Right ventricle myocardium superior (tissue), 1 donor: Measurements from ENCODE around the gene CD33. TPM values are rescaled to one million over a fixed set of nuclear protein-coding genes. Genes with fewer than 3 reads are reported as not detected.
"Not testable (repeated sequence)": the region's sequence is repeated elsewhere in the genome, so short reads cannot be mapped to it uniquely, and the experiment has no call there.

Experiments used
- ATAC-seq: fragments of 200-7000 bp; cut with Tn5 transposase; one replicate; pipeline ENCODE4 v1.9.1; 2020; ENCODE audit warnings: mild to moderate bottlenecking; ENCODE audit not compliant: poor library complexity
- DNase-seq: peaks from one replicate; pipeline ENCODE4 v3.0.0-alpha.2; 2020
- intact Hi-C: fragments of 100-400 bp; cut with DNase I; formaldehyde crosslinking; loops from one replicate; pipeline ENCODE4 v1.11.2; 2022
- total RNA-seq: library from RNA; stranded (reverse); fragmentation: NEBNext Ultra II Directional; extraction: Animal tissue kit (Norgen Biotek cat#: 25700); gene quantifications from one replicate; pipeline ENCODE4 v1.2.1, GENCODE V29; 2021
- donor health status: DM: no; HTN: yes; CAD: no; lungs with severe emphysema.

Gene CD33
- total RNA-seq, 1 donor from 2014 or later: 7.0 TPM

DNA sequence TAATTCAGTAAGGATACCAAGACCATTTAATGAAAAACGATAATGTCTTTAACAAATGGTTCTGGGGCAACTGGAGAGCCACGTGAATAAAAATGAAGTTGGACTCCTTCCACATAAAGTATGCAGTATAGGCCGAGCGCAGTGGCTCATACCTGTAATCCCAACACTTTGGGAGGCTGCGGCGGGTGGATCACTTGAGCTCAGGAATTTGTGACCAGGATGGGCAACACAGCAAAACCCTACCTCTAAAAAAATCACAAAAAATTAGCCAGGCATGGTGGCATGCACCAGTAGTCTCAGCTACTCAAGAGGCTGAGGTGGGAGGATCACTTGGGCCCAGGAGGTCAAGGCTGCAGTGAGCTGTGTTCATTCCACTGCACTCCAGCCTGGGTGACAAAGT is 20.6 kb upstream of the CD33 start:
- no peak for ATAC-seq

DNA sequence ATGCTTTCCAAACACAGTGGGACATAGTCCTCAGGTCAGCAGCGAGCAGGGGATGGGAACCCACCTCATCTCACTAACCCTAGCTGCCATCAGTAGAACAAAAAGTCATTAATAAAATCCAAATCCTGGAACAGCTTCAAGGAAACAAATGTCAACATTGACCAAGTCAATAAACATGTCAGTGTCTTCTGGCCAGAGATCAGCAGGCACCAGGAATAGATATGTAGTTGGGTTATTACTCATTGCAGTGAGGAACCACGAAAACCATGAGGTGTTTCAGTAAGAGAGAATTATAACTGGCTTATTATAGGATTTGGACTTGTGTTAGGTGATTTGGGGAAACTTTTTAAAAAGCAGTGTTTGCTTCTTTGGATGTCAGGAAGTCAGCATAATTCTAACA is 17.1 kb upstream of the CD33 start:
- intact Hi-C loops: no loop called here
- ATAC-seq: no peak
- DNase-seq: no peak

More for the DNA sequence above, 20.6 kb upstream of the CD33 start:
- intact Hi-C loops: no loop called here
- no peak for DNase-seq

DNA sequence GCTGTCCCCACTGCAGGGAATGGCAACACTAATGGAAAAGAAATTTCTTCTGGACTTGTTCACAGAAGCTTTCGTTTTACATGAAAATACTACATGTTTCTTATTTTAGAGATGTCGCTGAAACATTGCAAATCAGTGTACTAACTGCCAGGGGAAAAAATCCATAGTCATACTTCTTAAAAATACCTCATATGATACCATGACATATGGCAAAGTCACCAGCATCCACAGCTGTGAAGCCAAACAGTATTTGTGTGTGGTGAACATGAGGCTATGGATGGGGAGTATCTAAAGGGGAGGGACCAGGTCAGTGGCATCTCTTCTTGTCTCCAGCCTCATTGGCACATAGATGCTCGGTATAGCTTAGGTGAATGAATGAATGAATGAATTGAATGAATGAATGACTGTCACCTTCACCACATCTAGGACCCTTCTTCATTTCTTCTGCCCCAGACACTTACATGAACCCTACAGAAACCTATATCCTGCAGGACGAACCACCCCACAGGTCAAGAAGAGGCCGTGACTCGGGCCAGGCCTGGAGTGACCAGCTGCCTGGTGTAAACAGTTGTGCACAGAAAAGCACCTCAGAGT is 14.6 kb upstream of the CD33 start:
- intact Hi-C loops: no loop called here
- ATAC-seq (no peak), DNase-seq (no peak)

DNA sequence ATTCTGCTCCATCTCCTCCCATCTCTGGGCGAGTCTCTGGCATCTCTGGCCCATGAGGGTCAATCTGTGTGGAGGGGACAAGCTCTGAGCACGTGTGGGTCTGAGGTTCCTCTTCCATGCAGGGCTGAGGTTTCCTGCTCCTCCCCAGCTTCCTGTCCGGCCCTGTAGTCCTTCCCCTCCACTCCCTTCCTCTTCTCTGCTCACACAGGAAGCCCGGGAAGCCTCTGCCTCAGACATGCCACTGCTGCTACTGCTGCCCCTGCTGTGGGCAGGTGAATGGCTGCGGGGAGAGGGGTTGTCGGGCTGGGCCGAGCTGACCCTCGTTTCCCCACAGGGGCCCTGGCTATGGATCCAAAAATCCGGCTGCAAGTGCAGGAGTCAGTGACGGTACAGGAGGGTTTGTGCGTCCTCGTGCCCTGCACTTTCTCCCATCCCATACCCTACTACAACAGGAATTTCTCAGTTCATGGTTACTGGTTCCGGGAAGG is 14.0 kb upstream of the CD33 start:
- DNase-seq (peak; percentile 66), ATAC-seq (peak; percentile 75)
- intact Hi-C loops: not testable (repeated sequence)

DNA sequence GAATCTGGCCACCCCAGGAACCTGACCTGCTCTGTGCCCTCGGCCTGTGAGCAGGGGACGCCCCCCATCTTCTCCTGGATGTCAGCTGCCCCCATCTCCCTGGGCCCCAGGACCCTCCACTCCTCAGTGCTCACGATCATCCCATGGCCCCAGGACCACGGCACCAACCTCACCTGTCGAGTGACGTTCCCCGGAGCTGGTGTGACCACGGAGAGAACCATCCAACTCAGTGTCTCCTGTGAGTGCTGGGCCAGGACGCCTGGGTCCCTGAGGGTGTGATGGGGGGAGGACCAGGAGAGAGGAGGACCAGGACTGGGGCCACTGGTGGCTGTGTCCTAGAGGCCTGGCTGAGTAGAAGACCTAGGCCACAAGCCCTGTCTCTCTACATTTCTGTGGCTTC is 13.0 kb upstream of the CD33 start:
- ATAC-seq: no peak
- no peak for DNase-seq
- intact Hi-C loops: no loop called here

DNA sequence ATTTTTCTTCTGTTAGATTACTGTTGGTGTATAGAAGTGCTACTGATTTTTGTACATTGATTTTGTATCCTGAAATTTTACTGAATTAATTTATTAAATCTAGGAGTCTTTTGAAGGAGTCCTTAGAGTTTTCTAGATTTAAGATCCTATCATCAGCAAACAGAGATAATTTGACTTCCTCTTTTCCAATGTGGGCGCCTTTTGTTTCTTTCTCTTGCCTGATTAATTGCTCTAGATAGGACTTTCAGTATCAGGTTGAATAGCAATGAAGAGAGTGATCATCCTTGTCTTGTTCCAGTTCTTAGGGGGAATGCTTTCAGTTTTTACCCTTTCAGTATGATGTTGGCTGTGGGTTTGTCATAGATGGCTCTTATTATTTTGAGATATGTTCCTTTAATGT is 5.6 kb upstream of the CD33 start:
- DNase-seq: no peak
- ATAC-seq: no peak
- intact Hi-C loops: no loop called here

DNA sequence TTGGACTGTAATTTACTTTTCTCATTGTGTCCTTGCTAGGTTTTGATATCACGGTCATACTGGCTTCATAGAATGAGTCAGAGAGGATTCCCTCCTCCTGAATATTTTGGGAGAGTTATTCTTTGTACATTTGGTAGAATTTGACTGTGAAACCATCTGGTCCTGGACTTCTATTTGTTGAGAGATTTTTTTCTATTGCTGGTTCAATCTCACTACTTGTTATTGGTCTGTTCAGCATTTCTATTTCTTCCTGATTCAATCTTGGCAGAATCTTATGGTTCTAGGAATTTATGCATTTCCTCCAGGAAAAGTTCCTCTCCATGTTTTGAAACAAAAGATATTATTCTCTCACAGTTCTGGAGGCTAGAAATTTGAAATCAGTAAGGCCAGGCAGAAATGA is 4.9 kb upstream of the CD33 start:
- intact Hi-C loops: no loop called here
- no peak for DNase-seq
- ATAC-seq: no peak

DNA sequence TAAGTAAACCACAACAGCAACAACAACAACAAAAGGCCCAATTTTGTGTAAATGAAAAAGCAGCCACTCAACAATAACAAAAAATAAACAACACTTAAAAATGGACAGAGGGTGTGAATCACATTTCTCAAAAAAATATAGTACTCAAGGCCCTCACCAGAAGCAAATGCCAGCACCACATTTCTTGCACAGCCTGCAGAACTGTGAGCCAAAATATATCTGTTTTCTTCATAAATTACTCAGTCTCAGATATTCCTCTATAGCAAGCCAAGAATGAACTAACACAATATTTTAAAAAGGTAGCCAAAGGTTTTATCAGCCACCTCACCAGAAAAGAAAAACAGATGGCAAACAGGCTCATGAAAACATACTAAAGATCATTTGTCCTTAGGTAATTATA is 3.9 kb upstream of the CD33 start:
- intact Hi-C loops: no loop called here
- DNase-seq (no peak), ATAC-seq (no peak)

DNA sequence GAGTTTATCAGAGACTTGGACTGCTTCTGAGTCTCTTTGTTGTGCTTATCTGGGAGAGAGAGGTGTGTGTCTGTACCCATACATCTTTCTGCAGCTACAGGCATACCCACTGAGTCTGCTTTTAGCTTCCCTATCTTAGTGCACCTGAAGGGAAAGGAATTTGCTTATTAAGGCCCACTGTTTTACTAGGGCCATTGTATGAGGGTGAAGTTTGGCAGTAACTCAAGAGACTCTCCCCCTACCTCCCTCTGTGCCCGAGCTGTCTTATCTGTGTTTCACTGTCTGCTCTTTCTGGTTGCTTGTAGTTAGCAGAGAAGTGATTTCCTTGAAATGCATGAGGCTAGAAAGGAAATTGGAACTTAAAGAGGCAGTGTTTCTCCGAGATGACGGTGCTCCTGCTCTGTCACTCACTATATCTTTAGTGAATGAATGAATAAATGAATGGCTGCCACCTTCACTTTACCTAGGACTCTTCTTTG is 678 bp upstream of the CD33 start:
- ATAC-seq: no peak
- no peak for DNase-seq
- intact Hi-C loops: no loop called here

DNA sequence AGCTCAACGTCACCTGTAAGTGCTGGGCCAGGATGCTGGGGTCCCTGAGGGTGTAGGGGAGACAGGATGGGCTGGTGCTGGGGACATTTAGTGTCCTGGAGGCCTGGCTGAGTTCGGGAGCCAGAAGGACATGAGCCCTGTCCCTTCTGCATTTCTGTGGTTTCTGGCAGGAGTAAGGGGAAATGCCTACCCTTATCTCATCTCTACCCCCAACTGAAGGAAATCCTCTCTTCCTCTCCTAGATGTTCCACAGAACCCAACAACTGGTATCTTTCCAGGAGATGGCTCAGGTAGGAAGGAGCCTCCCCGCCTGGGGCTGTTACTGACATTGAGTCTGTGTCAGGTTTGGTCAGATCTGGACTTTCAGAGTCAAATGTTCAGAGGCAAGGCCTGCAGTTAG is 1.2 kb downstream of the CD33 start:
- intact Hi-C loops: no loop called here
- ATAC-seq (no peak), DNase-seq (no peak)

DNA sequence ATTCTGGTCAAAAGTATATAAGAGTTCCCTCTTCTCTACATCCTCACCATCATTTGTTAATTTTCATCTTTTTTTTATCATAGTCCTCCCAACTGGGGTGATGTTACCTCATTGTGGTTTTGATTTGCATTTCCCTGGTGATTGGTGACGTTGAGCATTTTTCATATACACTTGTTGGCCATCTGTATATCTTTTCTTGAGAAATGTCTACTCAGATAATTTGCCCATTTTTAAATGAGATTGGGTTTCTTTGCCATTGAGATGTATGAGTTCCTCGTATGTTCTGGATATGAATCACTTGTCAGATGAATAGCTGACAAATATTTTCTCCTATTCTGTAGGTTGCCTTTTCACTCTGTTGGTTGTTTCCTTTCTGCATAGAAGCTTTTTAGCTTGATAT is 2.4 kb downstream of the CD33 start:
- intact Hi-C loops: no loop called here
- ATAC-seq: no peak
- DNase-seq: no peak

DNA sequence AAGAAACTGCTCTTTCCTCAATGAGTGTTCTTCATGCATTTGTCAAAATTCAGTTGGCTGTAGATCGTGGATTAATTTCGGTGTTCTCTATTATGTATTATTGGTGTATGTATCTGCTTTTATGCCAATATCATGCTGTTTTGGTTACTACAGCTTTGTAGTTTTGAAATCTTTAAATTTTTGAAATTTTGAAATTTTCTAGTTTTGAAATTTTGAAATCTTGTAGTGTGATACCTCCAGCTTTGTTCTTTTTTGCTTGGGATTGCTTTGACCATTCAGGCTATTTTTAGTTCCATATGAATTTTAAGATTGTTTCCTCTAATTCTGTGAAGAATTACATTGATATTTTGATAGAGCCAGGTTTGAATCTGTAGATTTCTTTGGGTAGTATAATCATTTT is 3.1 kb downstream of the CD33 start:
- intact Hi-C loops: no loop called here
- DNase-seq (no peak), ATAC-seq (no peak)

DNA sequence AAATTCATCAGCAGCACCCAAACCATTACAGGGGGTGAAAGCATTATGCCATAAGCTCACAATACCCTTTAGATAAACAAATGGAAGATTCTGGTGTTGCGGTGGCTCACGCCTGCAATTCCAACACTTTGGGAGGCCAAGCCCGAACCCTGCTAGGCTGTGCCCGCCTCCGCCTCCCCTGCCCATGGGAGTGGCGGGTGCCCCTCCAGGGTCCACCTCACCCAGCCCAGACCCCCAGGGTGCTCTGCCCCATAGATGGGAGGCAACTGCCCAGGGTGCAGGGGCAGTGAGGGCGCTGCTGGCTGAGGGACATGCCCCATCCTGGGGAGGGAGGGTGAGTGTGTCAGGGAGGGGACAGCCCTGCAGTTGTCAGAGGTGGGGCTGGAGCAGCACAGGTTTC is 16.0 kb downstream of the CD33 start:
- intact Hi-C loops: no loop called here
- no peak for ATAC-seq
- no peak for DNase-seq

DNA sequence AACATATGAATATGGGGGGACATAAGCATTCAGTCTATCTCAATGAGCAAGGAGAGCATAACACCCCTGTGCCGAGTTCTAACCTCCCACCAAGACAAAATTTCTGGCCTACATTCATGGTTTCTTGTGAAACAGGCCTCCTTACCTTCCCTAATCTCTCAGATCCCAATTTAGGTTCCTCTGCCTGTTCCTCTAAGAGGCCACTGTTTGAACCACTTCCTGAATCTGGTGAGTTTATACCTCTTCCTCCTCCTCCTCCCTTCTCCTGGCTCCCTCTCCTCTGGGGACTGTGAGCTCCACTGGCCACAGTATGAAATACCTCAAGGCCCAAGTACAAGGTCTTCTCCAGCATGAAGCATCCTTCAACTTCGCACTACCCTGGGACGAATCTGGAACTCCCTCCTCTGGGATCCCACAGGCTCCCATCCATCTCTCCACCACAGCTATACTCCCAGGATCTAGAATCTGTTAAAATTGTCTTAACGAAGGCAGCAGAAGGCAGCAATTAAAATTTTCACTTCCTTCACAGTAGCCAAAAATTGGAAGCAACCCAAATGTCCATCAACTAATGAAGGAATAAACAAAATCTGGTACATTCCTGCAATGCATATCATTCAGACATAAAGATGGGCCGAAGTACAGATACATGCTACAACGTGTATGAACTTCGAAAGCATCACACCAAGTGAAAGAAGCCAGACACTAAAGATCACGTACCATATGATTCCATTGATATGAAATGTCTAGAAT is 18.2 kb downstream of the CD33 start:
- intact Hi-C loops: no loop called here
- ATAC-seq: no peak
- no peak for DNase-seq

DNA sequence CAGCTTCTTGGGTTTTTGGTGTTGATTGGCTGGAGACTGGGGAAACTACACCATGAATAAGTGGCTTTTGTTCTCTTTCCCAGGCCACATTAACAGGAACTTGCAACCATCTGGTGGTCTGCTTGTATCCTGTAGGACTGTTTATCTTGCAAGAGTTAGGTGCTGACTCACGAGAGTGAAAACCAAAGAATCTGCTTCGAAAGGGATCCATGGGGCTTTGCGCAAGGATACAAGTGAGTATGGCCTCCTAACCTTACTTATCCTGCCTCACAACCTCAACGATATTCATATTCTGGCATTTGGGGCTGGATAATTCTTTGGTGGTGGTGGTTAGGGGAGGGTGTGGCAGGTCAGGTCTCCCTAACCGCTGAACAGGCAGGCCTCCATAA is 21.3 kb downstream of the CD33 start:
- DNase-seq (no peak), ATAC-seq (no peak)
- intact Hi-C loops: no loop called here

DNA sequence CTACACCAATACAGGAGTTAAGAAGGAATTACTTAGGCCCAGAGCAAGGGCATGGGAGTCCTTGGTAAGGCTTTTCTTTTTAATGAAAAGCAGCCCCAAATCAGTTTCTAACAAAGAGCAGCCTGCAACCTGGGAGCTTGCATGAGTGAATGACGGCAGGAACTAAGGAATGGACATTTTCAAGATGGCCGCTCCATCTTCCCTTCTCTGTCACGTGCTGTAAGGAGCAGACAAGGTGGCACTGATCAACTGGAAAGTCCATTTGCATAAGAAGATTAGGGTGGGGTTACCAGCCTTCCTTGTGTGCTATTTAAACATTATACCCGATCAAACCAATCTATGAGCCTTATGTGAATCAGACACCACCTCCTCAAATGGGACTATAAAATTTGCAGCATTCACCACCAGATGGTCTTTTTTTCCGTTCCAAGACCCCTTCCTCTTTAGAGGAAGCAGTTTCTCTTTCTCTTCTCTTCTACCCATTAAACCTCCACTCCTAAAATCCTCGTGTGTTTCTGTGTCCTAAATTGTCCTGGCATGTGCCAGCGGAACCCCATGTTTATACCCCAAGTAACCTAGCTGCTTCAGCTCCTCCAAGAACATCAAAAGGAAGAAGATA is 23.2 kb downstream of the CD33 start:
- ATAC-seq: no peak

DNA sequence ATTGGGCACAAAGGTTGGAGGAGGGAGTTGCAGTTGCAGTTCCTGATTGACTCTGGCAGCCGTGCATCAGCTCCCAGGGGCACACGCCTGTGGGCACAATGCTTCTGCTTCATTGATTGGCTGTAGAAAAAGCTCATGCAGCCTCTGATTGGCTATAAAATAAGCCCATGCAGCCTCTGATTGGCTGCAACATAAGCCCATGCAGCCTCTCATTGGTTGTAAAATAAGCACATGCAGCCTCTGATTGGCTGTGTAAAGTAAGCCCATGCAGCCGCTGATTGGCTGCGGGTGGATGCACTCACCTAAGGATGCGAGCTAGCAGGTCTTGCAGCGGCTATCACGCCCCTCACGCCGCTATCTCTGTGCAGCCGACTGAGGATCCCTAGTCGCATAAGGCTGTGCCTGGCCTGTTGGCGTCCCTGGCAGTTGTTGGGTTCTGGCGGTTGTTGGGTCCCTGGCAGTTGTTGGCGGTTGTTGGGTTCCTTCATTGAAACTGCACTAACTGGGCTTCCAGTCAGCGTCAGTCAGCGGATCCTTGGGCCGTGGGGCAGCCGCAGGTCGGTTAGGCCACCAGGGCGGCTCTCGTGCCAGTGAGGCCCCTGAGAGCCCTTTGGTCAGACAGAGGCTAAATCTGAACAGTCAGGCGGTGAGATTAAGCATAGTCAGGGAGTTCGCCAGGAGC is 26.0 kb downstream of the CD33 start, which contains the start of gene SIGLECL1:
Gene SIGLECL1, plus strand, starts transcription at position 295 of the 682 bp plus-strand sequence. CDS start 12,993 bp downstream, outside the sequence.
- no peak for ATAC-seq
- intact Hi-C loops: no loop called here
- no peak for DNase-seq

More for the DNA sequence above, 23.2 kb downstream of the CD33 start:
- intact Hi-C loops: no loop called here
- no peak for DNase-seq

DNA sequence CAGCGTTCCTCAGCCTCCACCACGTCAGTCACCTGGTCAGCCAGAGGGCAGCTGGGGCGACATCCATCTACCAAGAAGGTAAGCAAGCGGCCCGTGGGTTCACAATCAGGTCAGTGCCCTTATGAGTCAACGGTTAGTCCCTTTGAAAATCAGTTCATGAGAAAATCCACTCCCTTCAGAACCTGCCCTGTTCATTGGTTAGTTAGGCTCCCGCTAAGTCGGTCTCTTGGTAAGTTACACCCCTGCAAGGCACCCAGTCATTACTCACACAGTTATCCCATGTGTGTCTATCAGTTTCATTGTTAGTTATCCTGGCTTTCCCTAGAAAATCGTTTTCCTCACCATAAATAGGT is 26.6 kb downstream of the CD33 start:
- no peak for ATAC-seq
- DNase-seq: no peak
- intact Hi-C loops: no loop called here

DNA sequence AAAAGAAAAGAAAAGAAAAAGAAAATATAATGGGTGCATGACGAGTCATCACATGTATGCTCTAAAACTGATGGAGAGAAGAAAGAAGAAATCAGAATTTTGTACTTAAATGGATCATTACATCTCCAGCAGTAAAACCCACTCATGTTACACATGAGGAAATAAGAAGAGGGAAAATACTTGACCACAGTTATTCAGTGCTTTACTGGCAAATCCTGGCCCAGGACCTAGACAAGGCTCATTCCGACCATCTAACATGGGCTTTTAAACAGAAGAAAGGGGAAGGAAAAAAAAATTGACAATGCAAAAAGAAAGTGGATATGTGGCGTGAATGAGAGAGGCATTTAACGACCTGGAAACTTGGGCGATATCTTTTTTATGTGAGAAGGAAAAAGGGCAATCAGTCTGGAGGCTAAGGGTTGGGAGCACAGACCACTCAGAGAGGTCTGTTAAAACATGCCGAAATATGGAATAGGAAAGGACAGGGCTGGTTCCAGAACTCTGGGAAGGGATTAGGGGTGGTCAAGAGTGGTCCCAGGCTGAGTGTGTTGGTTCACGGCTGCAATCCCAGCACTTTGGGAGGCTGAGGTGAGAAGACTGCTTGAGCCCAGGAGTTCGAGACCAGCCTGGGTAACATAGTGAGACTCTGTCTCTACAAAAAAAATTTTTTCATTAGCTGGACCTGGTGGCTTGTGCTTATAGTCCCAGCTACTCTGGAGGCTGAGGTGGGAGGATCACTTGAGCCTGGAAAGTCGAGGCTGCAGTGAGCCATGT is 27.6 kb downstream of the CD33 start:
- intact Hi-C loops: no loop called here
- no peak for ATAC-seq
- DNase-seq: no peak
